ENCODE data around the gene ARHGAP26.

- no peak for TF ChIP-seq CTCF (conservative IDR thresholded peaks at IDR 0.05; ENCODE audit: low read depth in 2 of 2)
- no peak for TF ChIP-seq POLR2AphosphoS5 (IDR thresholded peaks at IDR 0.05; ENCODE audit: low read depth)
- no peak for TF ChIP-seq REST (IDR thresholded peaks at IDR 0.05; ENCODE audit: unreplicated experiment)
- TF ChIP-seq JUNB (IDR thresholded peaks at IDR 0.05; ENCODE audit: unreplicated experiment), result no peak
Observed at GRCh38 chr5:143145243-143146160, 375.3 kb downstream of the ARHGAP26 start.

All from GM23338 (cell line).